ENCODE measurements around the gene ZP3.
"Not testable (repeated sequence)": the region's sequence is repeated elsewhere in the genome, so short reads cannot be mapped to it uniquely, and the experiment has no call there.

DNA sequence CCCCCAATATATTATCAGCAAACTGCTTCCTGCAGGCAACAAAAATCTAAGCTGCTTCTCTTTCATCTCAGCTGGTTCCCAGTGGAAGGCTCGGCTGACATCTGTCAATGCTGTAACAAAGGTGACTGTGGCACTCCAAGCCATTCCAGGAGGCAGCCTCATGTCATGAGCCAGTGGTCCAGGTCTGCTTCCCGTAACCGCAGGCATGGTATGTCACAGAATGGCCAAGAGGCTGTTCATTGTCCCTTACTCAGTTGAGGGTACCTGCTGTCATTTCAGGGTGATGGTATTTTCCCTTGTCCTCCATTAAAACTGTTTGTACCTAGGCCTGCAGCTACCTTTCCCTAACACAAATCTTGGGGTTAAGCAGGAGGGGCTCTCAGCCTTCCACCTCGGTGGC lies 15.7 kb downstream of the ZP3 start:
- TF ChIP-seq POLR2A (IDR thresholded peaks at IDR 0.05) = not testable (repeated sequence)
- TF ChIP-seq, protein P1, sequence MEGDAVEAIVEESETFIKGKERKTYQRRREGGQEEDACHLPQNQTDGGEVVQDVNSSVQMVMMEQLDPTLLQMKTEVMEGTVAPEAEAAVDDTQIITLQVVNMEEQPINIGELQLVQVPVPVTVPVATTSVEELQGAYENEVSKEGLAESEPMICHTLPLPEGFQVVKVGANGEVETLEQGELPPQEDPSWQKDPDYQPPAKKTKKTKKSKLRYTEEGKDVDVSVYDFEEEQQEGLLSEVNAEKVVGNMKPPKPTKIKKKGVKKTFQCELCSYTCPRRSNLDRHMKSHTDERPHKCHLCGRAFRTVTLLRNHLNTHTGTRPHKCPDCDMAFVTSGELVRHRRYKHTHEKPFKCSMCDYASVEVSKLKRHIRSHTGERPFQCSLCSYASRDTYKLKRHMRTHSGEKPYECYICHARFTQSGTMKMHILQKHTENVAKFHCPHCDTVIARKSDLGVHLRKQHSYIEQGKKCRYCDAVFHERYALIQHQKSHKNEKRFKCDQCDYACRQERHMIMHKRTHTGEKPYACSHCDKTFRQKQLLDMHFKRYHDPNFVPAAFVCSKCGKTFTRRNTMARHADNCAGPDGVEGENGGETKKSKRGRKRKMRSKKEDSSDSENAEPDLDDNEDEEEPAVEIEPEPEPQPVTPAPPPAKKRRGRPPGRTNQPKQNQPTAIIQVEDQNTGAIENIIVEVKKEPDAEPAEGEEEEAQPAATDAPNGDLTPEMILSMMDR (IDR thresholded peaks at IDR 0.05) = not testable (repeated sequence)
